ENCODE data around the gene MB21D2.
"Not testable (repeated sequence)": the region's sequence is repeated elsewhere in the genome, so short reads cannot be mapped to it uniquely, and the experiment has no call there.

The MB21D2 gene

GRCh38 chr3:192864941-192865340 lies 52.7 kb downstream of the MB21D2 start:
- Histone ChIP-seq H4K20me1 (no peaks in the 10 kb centered on the region), H3K9ac (no peak overlapping the region), H3K4me2 (peak overlapping the region; percentile 19; the same call in 1 of the 2 replicates), H3K4me3 (no peak overlapping the region), H3K9me3 (no peaks in the 10 kb centered on the region), H3K27me3 (no peaks in the 10 kb centered on the region), H3K27ac (no peak overlapping the region), H3K36me3 (no peaks in the 10 kb centered on the region), H3K4me1 (peaks cover 7% of the 10 kb centered on the region; the same call in 1 of the 2 replicates)
- no peak for TF ChIP-seq Cebpa-rat (IDR thresholded peaks at IDR 0.05)

GRCh38 chr3:192863091-192863420 lies 54.6 kb downstream of the MB21D2 start:
- peaks cover 7% of the 10 kb centered on the region; the same call in 1 of the 2 replicates for H3K4me1 ChIP-seq
- H3K4me3 ChIP-seq = no peak overlapping the region
- H4K20me1 ChIP-seq = no peaks in the 10 kb centered on the region
- H3K9ac ChIP-seq = no peak overlapping the region
- no peaks in the 10 kb centered on the region for H3K9me3 ChIP-seq
- H3K27ac ChIP-seq = no peak overlapping the region
- no peak for TF ChIP-seq Cebpa-rat (IDR thresholded peaks at IDR 0.05)
- no peaks in the 10 kb centered on the region for H3K36me3 ChIP-seq
- no peaks in the 10 kb centered on the region for H3K27me3 ChIP-seq
- no peak overlapping the region for H3K4me2 ChIP-seq

GRCh38 chr3:192862408-192863090 lies 55.1 kb downstream of the MB21D2 start:
- Histone ChIP-seq H3K4me2 (no peak overlapping the region), H3K27ac (no peak overlapping the region), H3K27me3 (no peaks in the 10 kb centered on the region), H3K9ac (no peak overlapping the region), H3K36me3 (no peaks in the 10 kb centered on the region), H3K9me3 (no peaks in the 10 kb centered on the region), H3K4me1 (peaks cover 7% of the 10 kb centered on the region; the same call in 1 of the 2 replicates), H3K4me3 (no peak overlapping the region), H4K20me1 (no peaks in the 10 kb centered on the region)
- no peak for TF ChIP-seq Cebpa-rat (IDR thresholded peaks at IDR 0.05)

- no peak overlapping the region for H3K4me2 ChIP-seq
- H3K27ac ChIP-seq = no peak overlapping the region
- no peaks in the 10 kb centered on the region for H4K20me1 ChIP-seq
- H3K9me3 ChIP-seq = no peaks in the 10 kb centered on the region
- no peak overlapping the region for H3K4me3 ChIP-seq
- H3K9ac ChIP-seq = no peak overlapping the region
- no peaks in the 10 kb centered on the region for H3K27me3 ChIP-seq
- no peaks in the 10 kb centered on the region for H3K36me3 ChIP-seq
- peaks cover 7% of the 10 kb centered on the region; the same call in 1 of the 2 replicates for H3K4me1 ChIP-seq
- no peak for TF ChIP-seq Cebpa-rat (IDR thresholded peaks at IDR 0.05)
These were observed 55.7 kb downstream of the MB21D2 start for GRCh38 chr3:192861972-192862371.

- Histone ChIP-seq H3K9me3 (no peaks in the 10 kb centered on the region), H3K27me3 (no peaks in the 10 kb centered on the region), H3K9ac (no peak overlapping the region), H4K20me1 (no peaks in the 10 kb centered on the region), H3K36me3 (no peaks in the 10 kb centered on the region), H3K4me1 (peaks cover 7% of the 10 kb centered on the region; the same call in 1 of the 2 replicates), H3K4me3 (no peak overlapping the region), H3K27ac (no peak overlapping the region), H3K4me2 (no peak overlapping the region)
- no peak for TF ChIP-seq Cebpa-rat (IDR thresholded peaks at IDR 0.05)
These were observed 57.2 kb downstream of the MB21D2 start for GRCh38 chr3:192860454-192860853.

GRCh38 chr3:192858849-192859585 lies 58.6 kb downstream of the MB21D2 start:
- Histone ChIP-seq H3K4me1 (no peaks in the 10 kb centered on the region), H3K27me3 (no peaks in the 10 kb centered on the region), H3K9me3 (peaks cover 12% of the 10 kb centered on the region; the same call in 1 of the 2 replicates), H3K4me2 (no peak overlapping the region), H3K4me3 (no peak overlapping the region), H3K9ac (no peak overlapping the region), H3K36me3 (no peaks in the 10 kb centered on the region), H3K27ac (no peak overlapping the region), H4K20me1 (no peaks in the 10 kb centered on the region)
- TF ChIP-seq Cebpa-rat (IDR thresholded peaks at IDR 0.05) = no peak

GRCh38 chr3:192857260-192857661 lies 60.4 kb downstream of the MB21D2 start:
- Histone ChIP-seq H4K20me1 (no peaks in the 10 kb centered on the region), H3K36me3 (no peaks in the 10 kb centered on the region), H3K27me3 (no peaks in the 10 kb centered on the region), H3K4me2 (no peak overlapping the region), H3K9me3 (peaks cover 12% of the 10 kb centered on the region; the same call in 1 of the 2 replicates), H3K9ac (no peak overlapping the region), H3K4me3 (no peak overlapping the region), H3K27ac (no peak overlapping the region), H3K4me1 (no peaks in the 10 kb centered on the region)
- TF ChIP-seq Cebpa-rat (IDR thresholded peaks at IDR 0.05) = no peak

GRCh38 chr3:192855434-192855833 lies 62.2 kb downstream of the MB21D2 start:
- no peak overlapping the region for H3K4me3 ChIP-seq
- H3K4me1 ChIP-seq = no peaks in the 10 kb centered on the region
- TF ChIP-seq Cebpa-rat (IDR thresholded peaks at IDR 0.05) = no peak
- no peak overlapping the region for H3K4me2 ChIP-seq
- H3K27ac ChIP-seq = no peak overlapping the region
- no peaks in the 10 kb centered on the region for H3K27me3 ChIP-seq
- no peak overlapping the region for H3K9ac ChIP-seq
- no peaks in the 10 kb centered on the region for H4K20me1 ChIP-seq
- H3K36me3 ChIP-seq = no peaks in the 10 kb centered on the region
- H3K9me3 ChIP-seq = peaks cover 12% of the 10 kb centered on the region; the same call in 1 of the 2 replicates

GRCh38 chr3:192851821-192852372 lies 65.8 kb downstream of the MB21D2 start:
- H3K27me3 ChIP-seq = no peaks in the 10 kb centered on the region
- no peak overlapping the region for H3K9ac ChIP-seq
- no peak overlapping the region for H3K4me2 ChIP-seq
- no peaks in the 10 kb centered on the region for H3K36me3 ChIP-seq
- H3K27ac ChIP-seq = no peak overlapping the region
- peaks cover 12% of the 10 kb centered on the region; the same call in 1 of the 2 replicates for H3K9me3 ChIP-seq
- H3K4me3 ChIP-seq = no peak overlapping the region
- H4K20me1 ChIP-seq = no peaks in the 10 kb centered on the region
- no peaks in the 10 kb centered on the region for H3K4me1 ChIP-seq
- no peak for TF ChIP-seq Cebpa-rat (IDR thresholded peaks at IDR 0.05)

GRCh38 chr3:192850451-192850981 lies 67.1 kb downstream of the MB21D2 start:
- no peak overlapping the region for H3K27ac ChIP-seq
- H3K4me1 ChIP-seq = no peaks in the 10 kb centered on the region
- H3K4me3 ChIP-seq = no peak overlapping the region
- H3K9me3 ChIP-seq = peaks cover 12% of the 10 kb centered on the region; the same call in 1 of the 2 replicates
- no peak overlapping the region for H3K4me2 ChIP-seq
- H3K9ac ChIP-seq = no peak overlapping the region
- no peaks in the 10 kb centered on the region for H3K27me3 ChIP-seq
- no peaks in the 10 kb centered on the region for H4K20me1 ChIP-seq
- H3K36me3 ChIP-seq = no peaks in the 10 kb centered on the region
- TF ChIP-seq Cebpa-rat (IDR thresholded peaks at IDR 0.05) = no peak

- not testable (repeated sequence) for H3K36me3 ChIP-seq, H3K9me3 ChIP-seq, H3K4me3 ChIP-seq, H4K20me1 ChIP-seq, H3K27ac ChIP-seq, H3K9ac ChIP-seq, H3K27me3 ChIP-seq, H3K4me1 ChIP-seq, H3K4me2 ChIP-seq
These were observed 67.8 kb downstream of the MB21D2 start for GRCh38 chr3:192849821-192850220.

Measured in BLaER1 (cell line).